HUES6 (cell line): ENCODE results near the gene CD22.

Source experiments
- H3K27ac ChIP-seq: 2 replicates; pipeline ENCODE4 v1.7.0; 2013; ENCODE audit warnings: low read depth, mild to moderate bottlenecking, low read length, inconsistent platforms
- H3K27me3 ChIP-seq: 2 replicates; pipeline ENCODE4 v1.6.1; 2013; ENCODE audit warnings: low read length; ENCODE audit not compliant: control insufficient read depth, insufficient read depth
- H3K36me3 ChIP-seq: 2 replicates; pipeline ENCODE4 v1.6.1; 2013; ENCODE audit warnings: low read length; ENCODE audit not compliant: control insufficient read depth, insufficient read depth
- H3K4me1 ChIP-seq: 2 replicates; pipeline ENCODE4 v1.6.1; 2013; ENCODE audit warnings: low read length; ENCODE audit not compliant: control insufficient read depth, insufficient read depth
- H3K4me3 ChIP-seq: 2 replicates; pipeline ENCODE4 v1.5.1; 2013; ENCODE audit warnings: low read depth, low read length
- H3K9ac ChIP-seq: one replicate; pipeline ENCODE4 v1.6.1; 2013; ENCODE audit warnings: mild to moderate bottlenecking, low read length
- H3K9me3 ChIP-seq: 2 replicates; pipeline ENCODE4 v1.6.1; 2013; ENCODE audit warnings: low read depth, low read length; ENCODE audit not compliant: control insufficient read depth, insufficient read depth

CD22 gene

GRCh38 chr19:35306473-35307246 is 22.3 kb upstream of the CD22 start:
- H3K36me3 ChIP-seq, result no peaks in the 10 kb centered on the region
- no peak overlapping the region for H3K9ac ChIP-seq
- no peak overlapping the region for H3K4me3 ChIP-seq
- H3K9me3 ChIP-seq, result no peaks in the 10 kb centered on the region
- H3K4me1 ChIP-seq, result peaks cover 5% of the 10 kb centered on the region; the same call in 1 of the 2 replicates
- no peaks in the 10 kb centered on the region for H3K27me3 ChIP-seq
- no peak overlapping the region for H3K27ac ChIP-seq

- Histone ChIP-seq H3K27ac (no peak overlapping the region), H3K36me3 (no peaks in the 10 kb centered on the region), H3K4me3 (no peak overlapping the region), H3K9me3 (no peaks in the 10 kb centered on the region), H3K27me3 (no peaks in the 10 kb centered on the region), H3K9ac (no peak overlapping the region), H3K4me1 (peaks cover 5% of the 10 kb centered on the region; the same call in 1 of the 2 replicates)
These were observed 21.1 kb upstream of the CD22 start for GRCh38 chr19:35307931-35308330.

- Histone ChIP-seq H3K4me1 (peaks cover 3% of the 10 kb centered on the region; the same call in 1 of the 2 replicates), H3K4me3 (no peak overlapping the region), H3K36me3 (no peaks in the 10 kb centered on the region), H3K9ac (no peak overlapping the region), H3K9me3 (no peaks in the 10 kb centered on the region), H3K27me3 (no peaks in the 10 kb centered on the region), H3K27ac (no peak overlapping the region)
These were observed 20.1 kb upstream of the CD22 start for GRCh38 chr19:35308910-35309309.

GRCh38 chr19:35309481-35310279 is 19.3 kb upstream of the CD22 start:
- Histone ChIP-seq H3K9me3 (no peaks in the 10 kb centered on the region), H3K4me1 (no peaks in the 10 kb centered on the region), H3K36me3 (no peaks in the 10 kb centered on the region), H3K4me3 (no peak overlapping the region), H3K27ac (no peak overlapping the region), H3K9ac (no peak overlapping the region), H3K27me3 (no peaks in the 10 kb centered on the region)

- Histone ChIP-seq H3K9ac (no peak overlapping the region), H3K9me3 (no peaks in the 10 kb centered on the region), H3K36me3 (no peaks in the 10 kb centered on the region), H3K4me3 (no peak overlapping the region), H3K4me1 (no peaks in the 10 kb centered on the region), H3K27ac (no peak overlapping the region), H3K27me3 (no peaks in the 10 kb centered on the region)
These were observed 18.7 kb upstream of the CD22 start for GRCh38 chr19:35310331-35310730.

GRCh38 chr19:35310811-35311465 is 18.0 kb upstream of the CD22 start:
- Histone ChIP-seq H3K4me1 (no peaks in the 10 kb centered on the region), H3K27ac (no peak overlapping the region), H3K9ac (no peak overlapping the region), H3K27me3 (no peaks in the 10 kb centered on the region), H3K4me3 (no peak overlapping the region), H3K9me3 (no peaks in the 10 kb centered on the region), H3K36me3 (no peaks in the 10 kb centered on the region)

GRCh38 chr19:35311901-35312665 is 16.9 kb upstream of the CD22 start:
- no peaks in the 10 kb centered on the region for H3K9me3 ChIP-seq
- no peak overlapping the region for H3K4me3 ChIP-seq
- H3K27me3 ChIP-seq, result no peaks in the 10 kb centered on the region
- no peak overlapping the region for H3K27ac ChIP-seq
- no peaks in the 10 kb centered on the region for H3K36me3 ChIP-seq
- no peaks in the 10 kb centered on the region for H3K4me1 ChIP-seq
- peak overlapping the region; percentile 2 for H3K9ac ChIP-seq

- no peaks in the 10 kb centered on the region for H3K36me3 ChIP-seq
- no peak overlapping the region for H3K9ac ChIP-seq
- H3K4me1 ChIP-seq, result no peaks in the 10 kb centered on the region
These were observed 15.4 kb upstream of the CD22 start for GRCh38 chr19:35313587-35313986.

GRCh38 chr19:35314031-35314430 is 15.0 kb upstream of the CD22 start:
- Histone ChIP-seq H3K9ac (no peak overlapping the region), H3K9me3 (no peaks in the 10 kb centered on the region), H3K4me1 (peaks cover 1% of the 10 kb centered on the region; the same call in 1 of the 2 replicates), H3K4me3 (no peak overlapping the region), H3K27me3 (no peaks in the 10 kb centered on the region), H3K27ac (no peak overlapping the region), H3K36me3 (no peaks in the 10 kb centered on the region)

More at GRCh38 chr19:35313587-35313986, 15.4 kb upstream of the CD22 start:
- Histone ChIP-seq H3K9me3 (no peaks in the 10 kb centered on the region), H3K27ac (no peak overlapping the region), H3K4me3 (no peak overlapping the region), H3K27me3 (no peaks in the 10 kb centered on the region)

GRCh38 chr19:35314858-35315470 is 14.0 kb upstream of the CD22 start:
- peaks cover 3% of the 10 kb centered on the region; the same call in 1 of the 2 replicates for H3K4me1 ChIP-seq
- no peak overlapping the region for H3K27ac ChIP-seq
- H3K9ac ChIP-seq, result no peak overlapping the region
- H3K4me3 ChIP-seq, result no peak overlapping the region
- no peaks in the 10 kb centered on the region for H3K27me3 ChIP-seq
- H3K9me3 ChIP-seq, result no peaks in the 10 kb centered on the region
- no peaks in the 10 kb centered on the region for H3K36me3 ChIP-seq
